Measurements from ENCODE around the gene CD2BP2. TPM values are rescaled to one million over a fixed set of nuclear protein-coding genes. Genes with fewer than 3 reads are reported as not detected.
A peak's percentile ranks its signal among the peaks of the same experiment; 100 is the strongest.

The CD2BP2 gene
- total and polyA plus RNA-seq, 2 of the 8 experiments (the other 6 are each of a cell fraction or from before 2014, with no cell fraction given) = 22.4 to 55.3 TPM

DNA sequence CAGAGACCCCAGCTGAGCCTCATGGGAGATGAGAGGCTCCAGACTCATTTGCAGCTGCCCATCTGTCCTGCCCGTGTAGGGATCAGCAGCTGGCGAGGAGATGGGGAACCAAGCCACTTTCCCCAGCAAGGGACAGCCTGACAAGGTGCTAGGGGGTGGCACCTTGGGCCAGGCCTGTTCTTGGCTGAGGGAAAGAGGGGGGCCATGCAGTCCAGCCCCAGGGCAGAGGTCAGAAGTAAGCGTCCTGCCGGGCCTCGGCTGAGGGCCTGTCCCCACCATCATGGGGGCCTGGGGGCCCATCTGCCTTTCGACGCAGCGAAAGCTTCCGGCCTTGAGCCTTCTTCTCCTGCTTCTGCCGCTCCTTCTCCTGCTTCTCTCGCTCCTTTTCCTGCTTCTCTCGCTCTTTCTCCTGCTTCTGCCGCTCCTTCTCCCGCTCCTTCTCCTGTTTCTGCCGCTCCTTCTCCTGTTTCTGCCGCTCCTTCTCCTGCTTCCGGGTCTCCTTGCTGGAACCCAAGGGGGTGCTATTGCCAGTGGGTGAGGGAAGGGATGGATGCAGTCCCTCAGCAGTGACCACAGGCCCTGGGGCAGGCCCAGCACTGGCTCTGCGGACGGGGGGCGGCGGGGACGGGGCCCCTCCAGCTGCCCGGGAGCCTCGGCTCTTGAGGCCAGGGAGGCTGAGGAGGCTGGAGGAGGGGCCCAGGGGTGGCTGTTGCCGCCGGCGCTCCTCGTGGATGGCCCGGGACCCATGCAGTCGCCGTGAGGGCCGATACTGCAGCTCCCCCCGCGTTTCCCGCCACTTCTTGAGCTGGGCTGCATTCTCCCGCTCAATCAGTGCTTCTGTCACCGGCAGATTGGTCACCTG lies 2.8 kb upstream of the CD2BP2 start:
- Histone ChIP-seq H3K4me2 (ENCODE audit: insufficient read depth in 1 of 2, low read depth in 2 of 2, low read length in 2 of 2) (no peak overlapping the region), H3K9me3 (ENCODE audit: insufficient read depth in 2 of 2, low read depth in 1 of 2, low read length in 1 of 2) (no peaks in the 10 kb centered on the region), H4K8ac (ENCODE audit: extremely low read depth, insufficient read depth, low read length) (no peak overlapping the region), H4K5ac (ENCODE audit: insufficient read length, low read depth, low read length) (no peak overlapping the region), H2BK20ac (ENCODE audit: low read length) (no peak overlapping the region), H3K14ac (ENCODE audit: insufficient read length) (no peak overlapping the region), H4K20me1 (replicated peaks in 1 of 2; ENCODE audit: control insufficient read depth in 1 of 2, insufficient read depth in 2 of 2, low read length in 2 of 2) (peaks cover 0 to 12% of the 10 kb centered on the region in 2 experiments), H3K27ac (ENCODE audit: low read depth, low read length) (no peak overlapping the region), H2AK5ac (ENCODE audit: low read depth, low read length) (no peak overlapping the region), H2AFZ (ENCODE audit: low read length) (no peak overlapping the region), H3K23ac (ENCODE audit: insufficient read length) (no peak overlapping the region), H3K9ac (replicated peaks in 1 of 4; ENCODE audit: extremely low read depth in 1 of 4, low read depth in 3 of 4, low read length in 3 of 4) (no peak overlapping the region; a peak in 1 of 7 replicates), H3K79me2 (ENCODE audit: control insufficient read depth in 1 of 2, insufficient read depth in 2 of 2, low read length in 2 of 2) (peaks cover 0 to 14% of the 10 kb centered on the region in 2 experiments; a peak in 2 of 4 replicates), H2BK120ac (replicated peaks; ENCODE audit: low read depth, low read length) (no peak overlapping the region), H3K18ac (ENCODE audit: extremely low read depth, low read length) (no peak overlapping the region), H3K4me3 (ENCODE audit: extremely low read depth in 1 of 4, insufficient read depth in 2 of 4, low read depth in 3 of 4, low read length in 4 of 4) (no peak overlapping the region), H4K91ac (replicated peaks; ENCODE audit: insufficient read length, low read length) (no peak overlapping the region), H3K4ac (replicated peaks; ENCODE audit: insufficient read length, low read depth, low read length) (no peak overlapping the region), H3K56ac (replicated peaks; ENCODE audit: insufficient read length, low read depth, low read length) (no peak overlapping the region), H3K79me1 (ENCODE audit: low read depth, low read length) (no peaks in the 10 kb centered on the region; the same call in 1 of the 2 replicates), H3K36me3 (ENCODE audit: control insufficient read depth in 2 of 4, insufficient read depth in 4 of 4, low read length in 3 of 4) (peaks cover 3 to 9% (median 5%) of the 10 kb centered on the region in 4 experiments; a peak in 7 of 8 replicates), H2BK15ac (ENCODE audit: low read length) (no peak overlapping the region), H2BK12ac (ENCODE audit: low read depth, low read length) (no peak overlapping the region), H3K27me3 (replicated peaks in 1 of 4; ENCODE audit: control insufficient read depth in 3 of 4, extremely low read depth in 1 of 4, insufficient read depth in 3 of 4, low read length in 3 of 4) (no peaks in the 10 kb centered on the region), H3K4me1 (replicated peaks in 1 of 4; ENCODE audit: control insufficient read depth in 3 of 4, insufficient read depth in 4 of 4, low read length in 3 of 4) (peaks cover 0 to 12% (median 6%) of the 10 kb centered on the region in 4 experiments; a peak in 5 of 7 replicates), H3K23me2 (ENCODE audit: low read depth, low read length) (peaks cover 11% of the 10 kb centered on the region), H2BK5ac (ENCODE audit: low read depth, low read length) (no peak overlapping the region)
- CTCF ChIA-PET (ENCODE audit: partially characterized antibody) = interaction anchor here (0.6 to 3.2 kb wide), 8 partner anchors 11 to 91 kb away, joined by 3 to 11 read pairs (median 4); partner anchors contain the start of gene ZNF48
- WGBS, 2 experiments (ENCODE audit: extremely low coverage in 1 of 2, insufficient coverage in 1 of 2, insufficient read length in 1 of 2, insufficient replicate concordance in 2 of 2, low coverage in 1 of 2, low lambda C conversion rate in 2 of 2, missing lambda C conversion rate in 1 of 2) = 95% methylated on average over 29 of the region's 37 CpGs; no CpG with 5 or more reads in 1 of the 2 experiments
- FAIRE-seq (no peak), DNase-seq (ENCODE audit: low read depth in 1 of 2, low spot score in 2 of 2) (no peak)
- TF ChIP-seq, protein P1, sequence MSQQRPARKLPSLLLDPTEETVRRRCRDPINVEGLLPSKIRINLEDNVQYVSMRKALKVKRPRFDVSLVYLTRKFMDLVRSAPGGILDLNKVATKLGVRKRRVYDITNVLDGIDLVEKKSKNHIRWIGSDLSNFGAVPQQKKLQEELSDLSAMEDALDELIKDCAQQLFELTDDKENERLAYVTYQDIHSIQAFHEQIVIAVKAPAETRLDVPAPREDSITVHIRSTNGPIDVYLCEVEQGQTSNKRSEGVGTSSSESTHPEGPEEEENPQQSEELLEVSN (IDR thresholded peaks at IDR 0.05) = peak; percentile 63; the same call in 1 of the 2 replicates
- no peak for TF ChIP-seq ASH2L (IDR thresholded peaks at IDR 0.05; ENCODE audit: low read length)
- no peak for TF ChIP-seq SUZ12 (IDR thresholded peaks at IDR 0.05; ENCODE audit: low read length)
- POLR2A ChIA-PET (ENCODE audit: partially characterized antibody) = interaction anchor here (1.4 to 7.9 kb wide), 6 partner anchors 11 to 49 kb away, joined by 5 to 79 read pairs (median 22); partner anchors contain the start of genes TBC1D10B, ZNF48 and ZNF771

All from H1 (cell line).